ENCODE measurements around the gene SLC25A22. TPM values are rescaled to one million over a fixed set of nuclear protein-coding genes. Genes with fewer than 3 reads are reported as not detected.
A peak's percentile ranks its signal among the peaks of the same experiment; 100 is the strongest.

SLC25A22 gene
- total and polyA plus RNA-seq, 10 donors = 6.3 to 23.2 (median 14.1) TPM

GRCh38 chr11:832529-833113, 34.5 kb upstream of the SLC25A22 start, which contains the start of gene CD151:
CD151 (plus strand) TSS chr11:832952; CDS start chr11:836070, 3,118 bp downstream.
- Histone ChIP-seq H3K27ac (peak within 1 kb of the TSS; percentile 6 to 87 (median 78)), H3K4me3 (peak within 1 kb of the TSS; percentile 55 to 83 (median 60)), H3K27me3 (replicated peaks in 1 of 7) (peaks cover 0 to 79% (median 22%) of the 10 kb centered on the region in 7 donors), H3K36me3 (peaks cover 0 to 19% (median 11%) of the 10 kb centered on the region in 6 donors), H3K4me1 (peaks cover 50 to 96% (median 82%) of the 10 kb centered on the region in 6 donors), H3K9me3 (no peaks in the 10 kb centered on the region)
- TF ChIP-seq, protein P1, sequence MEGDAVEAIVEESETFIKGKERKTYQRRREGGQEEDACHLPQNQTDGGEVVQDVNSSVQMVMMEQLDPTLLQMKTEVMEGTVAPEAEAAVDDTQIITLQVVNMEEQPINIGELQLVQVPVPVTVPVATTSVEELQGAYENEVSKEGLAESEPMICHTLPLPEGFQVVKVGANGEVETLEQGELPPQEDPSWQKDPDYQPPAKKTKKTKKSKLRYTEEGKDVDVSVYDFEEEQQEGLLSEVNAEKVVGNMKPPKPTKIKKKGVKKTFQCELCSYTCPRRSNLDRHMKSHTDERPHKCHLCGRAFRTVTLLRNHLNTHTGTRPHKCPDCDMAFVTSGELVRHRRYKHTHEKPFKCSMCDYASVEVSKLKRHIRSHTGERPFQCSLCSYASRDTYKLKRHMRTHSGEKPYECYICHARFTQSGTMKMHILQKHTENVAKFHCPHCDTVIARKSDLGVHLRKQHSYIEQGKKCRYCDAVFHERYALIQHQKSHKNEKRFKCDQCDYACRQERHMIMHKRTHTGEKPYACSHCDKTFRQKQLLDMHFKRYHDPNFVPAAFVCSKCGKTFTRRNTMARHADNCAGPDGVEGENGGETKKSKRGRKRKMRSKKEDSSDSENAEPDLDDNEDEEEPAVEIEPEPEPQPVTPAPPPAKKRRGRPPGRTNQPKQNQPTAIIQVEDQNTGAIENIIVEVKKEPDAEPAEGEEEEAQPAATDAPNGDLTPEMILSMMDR (IDR thresholded peaks at IDR 0.05 in 8 of 11, conservative IDR thresholded peaks at IDR 0.05 in 3 of 11) = peak in 3 of 11 experiments; percentile 26 to 37 (median 37)
- TF ChIP-seq POLR2AphosphoS5 (IDR thresholded peaks at IDR 0.05) (peak; percentile 4 to 51 (median 20)), POLR2A (IDR thresholded peaks at IDR 0.05) (no peak)
- intact Hi-C loops (cut with DNase I; ENCODE audit: low total_unique reads) = no loop called here
- WGBS, 5 donors = 2 to 6% (median 4%) methylated on average over 14 to 64 of the region's 67 CpGs
- peak; percentile 89 for DNase-seq

DNA sequence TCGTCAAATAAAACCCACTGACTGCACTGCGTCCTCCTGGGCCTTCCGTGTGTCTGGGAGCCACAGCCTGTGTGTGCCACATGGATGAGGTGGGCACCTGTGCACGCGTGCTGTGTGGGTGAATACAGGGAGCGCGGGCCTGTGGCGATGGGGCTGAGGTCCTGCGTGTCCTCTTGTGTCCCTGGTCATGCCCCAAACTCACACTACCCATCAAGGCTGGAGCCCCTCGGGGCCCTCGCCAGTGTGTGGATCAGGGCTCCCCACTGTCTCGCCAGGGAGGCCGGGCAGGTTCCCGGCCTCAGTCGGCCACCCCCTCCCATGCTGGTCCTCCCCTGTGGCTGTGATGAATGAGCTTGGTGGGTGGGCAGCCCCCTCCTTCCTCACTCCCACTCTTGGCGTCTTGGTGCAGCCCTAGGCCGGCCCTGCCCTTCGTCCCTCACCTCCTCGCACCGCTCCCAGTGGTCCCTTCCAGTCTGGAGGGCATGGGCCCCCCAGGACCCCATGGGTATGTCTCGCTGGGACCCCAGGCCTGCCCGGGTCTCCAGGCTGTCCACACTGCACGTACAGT, 34.0 kb upstream of the SLC25A22 start:
- Histone ChIP-seq H3K27ac (peak overlapping the region in 5 of 8 donors; percentile 78 to 87 (median 81)), H3K4me3 (peak overlapping the region in 6 of 8 donors; percentile 36 to 83 (median 63)), H3K9me3 (no peaks in the 10 kb centered on the region), H3K27me3 (replicated peaks in 1 of 7) (peaks cover 0 to 84% (median 22%) of the 10 kb centered on the region in 7 donors), H3K36me3 (peaks cover 0 to 13% (median 6%) of the 10 kb centered on the region in 6 donors), H3K4me1 (peaks cover 52 to 96% (median 84%) of the 10 kb centered on the region in 6 donors)
- DNase-seq = no peak
- intact Hi-C loops (cut with DNase I; ENCODE audit: low total_unique reads) = no loop called here
- WGBS, 5 donors = 77 to 85% (median 78%) methylated on average over 7 to 23 of the region's 23 CpGs
- TF ChIP-seq, protein P1 (IDR thresholded peaks at IDR 0.05 in 8 of 11, conservative IDR thresholded peaks at IDR 0.05 in 3 of 11) = no peak
- TF ChIP-seq POLR2A (IDR thresholded peaks at IDR 0.05) = no peak
- TF ChIP-seq POLR2AphosphoS5 (IDR thresholded peaks at IDR 0.05) = no peak

- H3K4me1 ChIP-seq = peaks cover 57 to 96% (median 90%) of the 10 kb centered on the region in 6 donors
- DNase-seq = no peak
Measured at GRCh38 chr11:831118-831864, 33.2 kb upstream of the SLC25A22 start.

More at GRCh38 chr11:831118-831864, 33.2 kb upstream of the SLC25A22 start:
- TF ChIP-seq, protein P1 (IDR thresholded peaks at IDR 0.05 in 8 of 11, conservative IDR thresholded peaks at IDR 0.05 in 3 of 11) = no peak
- TF ChIP-seq POLR2AphosphoS5 (IDR thresholded peaks at IDR 0.05) (no peak), POLR2A (IDR thresholded peaks at IDR 0.05) (no peak)
- Histone ChIP-seq H3K27me3 (replicated peaks in 1 of 7) (peaks cover 0 to 88% (median 22%) of the 10 kb centered on the region in 7 donors), H3K27ac (no peak overlapping the region), H3K4me3 (peak overlapping the region in 7 of 8 donors; percentile 29 to 74 (median 43)), H3K36me3 (peaks cover 0 to 6% (median 0%) of the 10 kb centered on the region in 6 donors), H3K9me3 (no peaks in the 10 kb centered on the region)
- WGBS, 5 donors = 65 to 79% (median 72%) methylated on average over 24 to 31 of the region's 31 CpGs
- intact Hi-C loops (cut with DNase I; ENCODE audit: low total_unique reads) = no loop called here

All from spleen (tissue), 11 donors.